H1 (cell line): Measurements from ENCODE around the gene LRCH1. TPM values are rescaled to one million over a fixed set of nuclear protein-coding genes. Genes with fewer than 3 reads are reported as not detected.

Experiments
- BCL11A ChIP-seq, 2 experiments: IDR thresholded peaks; one replicate each; pipeline ENCODE4 v1.6.1; 2011; ENCODE audit warnings: low read depth in 2 of 2, low read length in 2 of 2, mild to moderate bottlenecking in 2 of 2
- KDM5A ChIP-seq: fragments of 200-600 bp; IDR thresholded peaks from 2 replicates; pipeline ENCODE4 v1.7.1; 2012; ENCODE audit warnings: mild to moderate bottlenecking, low read length, inconsistent platforms, mixed read lengths
- polyA plus RNA-seq, 7 experiments: library from polyadenylated mRNA; depleted of rRNA in 3 of 7; stranded (reverse) in 5 of 7; unstranded in 2 of 7; fragments of >200 nt in 5 of 7; fragments of 200-250 nt in 2 of 7; gene quantifications; 1 replicate in 5 of 7; 2 replicates in 1 of 7; 4 replicates in 1 of 7; pipeline versions ENCODE4 v1.2.1 to v1.2.3, GENCODE V29; 2011 to 2013; ENCODE audit warnings: missing spikeins in 2 of 7, mixed read lengths in 2 of 7
- total RNA-seq: library from RNA; stranded (reverse); fragmentation: NEBNext Ultra II Directional; extraction: Animal tissue kit (Norgen Biotek cat#: 25700); gene quantifications from 2 replicates; pipeline ENCODE4 v1.2.1, GENCODE V29; 2021

Gene LRCH1
- total and polyA plus RNA-seq, 2 of the 8 experiments (the other 6 are each of a cell fraction or from before 2014, with no cell fraction given) = 3.0 to 10.1 TPM

DNA sequence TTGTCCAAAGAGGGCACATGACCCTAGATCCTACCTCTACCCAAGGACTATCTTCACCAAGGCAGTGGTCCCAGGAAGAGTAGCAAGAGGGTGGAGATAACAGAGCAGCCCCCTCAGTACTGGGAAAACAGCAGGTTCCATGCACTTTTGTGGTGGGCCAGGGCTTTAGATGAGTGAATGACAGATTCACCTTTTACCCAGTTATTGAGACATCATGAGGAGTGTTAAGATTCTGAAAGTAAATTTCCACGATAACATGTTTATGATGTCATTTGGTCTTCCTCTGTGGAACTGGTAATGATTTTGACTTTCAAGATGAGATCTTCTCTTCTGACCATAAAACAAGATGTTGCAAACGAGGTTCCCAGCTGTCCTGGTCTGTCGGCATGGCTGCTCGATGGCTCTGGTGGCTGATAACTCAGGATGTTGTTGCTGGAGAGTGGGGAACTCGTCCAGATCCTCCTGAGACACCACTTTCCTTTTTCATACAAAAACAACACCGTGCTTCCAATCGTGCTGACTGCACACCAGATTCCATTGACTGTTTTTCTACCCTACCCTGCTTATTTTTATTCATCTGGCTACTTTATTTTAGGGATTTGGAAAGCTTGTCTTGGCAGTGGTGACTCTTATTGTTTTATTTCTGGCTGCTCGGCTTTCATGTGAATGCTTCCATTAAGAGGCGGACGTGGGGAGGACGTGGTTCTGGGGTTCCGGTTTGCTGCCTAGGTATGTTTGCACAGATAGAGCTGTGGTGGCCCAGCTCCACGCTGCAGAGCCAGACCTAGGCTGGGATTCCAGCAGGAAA lies 88.5 kb downstream of the LRCH1 start (continued):
- TF ChIP-seq BCL11A (IDR thresholded peaks at IDR 0.05; ENCODE audit: low read depth in 2 of 2, low read length in 2 of 2) = no peak
- no peak for TF ChIP-seq KDM5A
